ENCODE results near the gene LCMT1. TPM values are rescaled to one million over a fixed set of nuclear protein-coding genes. Genes with fewer than 3 reads are reported as not detected.

The LCMT1 gene
- total and polyA plus RNA-seq, 9 of the 15 experiments (the other 6 are each of a cell fraction or from before 2014, with no cell fraction given) = 20.0 to 42.8 (median 32.3) TPM

GRCh38 chr16:25111403-25112166 is at the start of gene LCMT1 (continued):
- TF ChIP-seq MGA (IDR thresholded peaks at IDR 0.05) = peak; percentile 72
- no peak for TF ChIP-seq HES1 (IDR thresholded peaks at IDR 0.05; ENCODE audit: low read depth)
- no peak for TF ChIP-seq ZNF696 (CRISPR knock-in tag; conservative IDR thresholded peaks at IDR 0.05)
- no peak for TF ChIP-seq HINFP (tag; conservative IDR thresholded peaks at IDR 0.05; ENCODE audit: low read depth)
- no peak for TF ChIP-seq KDM1A (IDR thresholded peaks at IDR 0.05)
- no peak for TF ChIP-seq ZNF277 (CRISPR knock-in tag; IDR thresholded peaks at IDR 0.05; ENCODE audit: borderline replicate concordance)
- TF ChIP-seq ZBTB43 (CRISPR knock-in tag; IDR thresholded peaks at IDR 0.05) = no peak
- TF ChIP-seq SETDB1 (IDR thresholded peaks at IDR 0.05; ENCODE audit: low read length) = no peak

Measured in K562 (cell line).